ENCODE data around the gene CCDC80. TPM values are rescaled to one million over a fixed set of nuclear protein-coding genes. Genes with fewer than 3 reads are reported as not detected.

Gene CCDC80
- total and polyA plus RNA-seq, 9 of the 15 experiments (the other 6 are each of a cell fraction or from before 2014, with no cell fraction given) = 0.17 to 2.0 (median 1.1) TPM

DNA sequence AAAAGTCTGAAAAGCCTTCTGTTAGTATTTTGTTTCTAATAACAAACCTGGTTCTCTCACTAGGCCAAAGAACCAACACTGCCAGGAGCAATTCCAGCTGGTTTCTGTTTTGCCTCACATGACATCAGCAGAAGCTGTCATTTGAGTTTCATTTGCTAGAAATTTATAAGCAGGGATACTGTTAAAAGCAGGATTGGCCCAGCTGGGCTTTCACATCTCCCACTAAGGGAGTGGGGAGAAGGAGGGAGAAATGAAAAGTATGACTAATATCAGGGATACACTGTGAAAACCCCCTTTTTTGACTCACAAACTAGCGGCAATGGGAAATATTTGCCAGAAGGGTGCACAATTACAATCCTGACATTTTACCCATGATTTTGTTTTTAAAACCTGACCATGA, 5.3 kb downstream of the CCDC80 start:
- no peak for FAIRE-seq
- no peak for DNase-seq (ENCODE audit: extremely low read depth in 1 of 4, low spot score in 3 of 4)
- H3K4me2 ChIP-seq (ENCODE audit: insufficient read depth, low read length) = no peak overlapping the region
- H3K27me3 ChIP-seq (ENCODE audit: control insufficient read depth in 2 of 2, insufficient read depth in 2 of 2, low read length in 2 of 2) = peaks cover 0 to 7% of the 10 kb centered on the region in 2 experiments; a peak in 2 of 5 replicates
- no peak overlapping the region for H2AFZ ChIP-seq (ENCODE audit: low read depth, low read length)
- intact Hi-C loops (cut with micrococcal nuclease) (no loop called here), in situ Hi-C loops (cut with MboI) (loop anchor here (25.0 kb wide), 1 partner anchor 627 kb away; no protein-coding TSS in a partner anchor)
- H4K20me1 ChIP-seq (replicated peaks; ENCODE audit: control insufficient read depth, insufficient read depth, low read length) = no peaks in the 10 kb centered on the region
- ChIA-PET POLR2A (no interaction called here), CTCF (ENCODE audit: low intra/inter-chr PET ratio) (no interaction called here)
- no peaks in the 10 kb centered on the region for H3K9me3 ChIP-seq (replicated peaks; ENCODE audit: control insufficient read depth, insufficient read depth, low read depth, low read length)
- no peak overlapping the region for H3K9ac ChIP-seq (ENCODE audit: insufficient read depth in 1 of 2, low read depth in 2 of 2, low read length in 2 of 2)
- H3K4me3 ChIP-seq = no peak overlapping the region
- 0 out of 5 replicates have a peak, but pooled peaks cover 0 to 2% of the 10 kb centered on the region in 2 experiments for H3K4me1 ChIP-seq (replicated peaks in 1 of 2; ENCODE audit: control insufficient read depth in 2 of 2, insufficient read depth in 2 of 2, low read length in 2 of 2)
- no peak for ATAC-seq
- no peak overlapping the region for H3K27ac ChIP-seq (ENCODE audit: extremely low read depth, low read depth, low read length)
- TF ChIP-seq FIP1L1 (IDR thresholded peaks at IDR 0.05; ENCODE audit: low read depth, low read length, poor library complexity, severe bottlenecking) (no peak), GATAD2B (IDR thresholded peaks at IDR 0.05; ENCODE audit: borderline replicate concordance) (no peak), CREB3 (tag; conservative IDR thresholded peaks at IDR 0.05; ENCODE audit: low read depth) (no peak), ZNF253 (CRISPR knock-in tag; conservative IDR thresholded peaks at IDR 0.05) (no peak), ZNF184 (CRISPR knock-in tag; IDR thresholded peaks at IDR 0.05) (no peak)
- TF ChIP-seq, protein P1, sequence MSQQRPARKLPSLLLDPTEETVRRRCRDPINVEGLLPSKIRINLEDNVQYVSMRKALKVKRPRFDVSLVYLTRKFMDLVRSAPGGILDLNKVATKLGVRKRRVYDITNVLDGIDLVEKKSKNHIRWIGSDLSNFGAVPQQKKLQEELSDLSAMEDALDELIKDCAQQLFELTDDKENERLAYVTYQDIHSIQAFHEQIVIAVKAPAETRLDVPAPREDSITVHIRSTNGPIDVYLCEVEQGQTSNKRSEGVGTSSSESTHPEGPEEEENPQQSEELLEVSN (IDR thresholded peaks at IDR 0.05; ENCODE audit: borderline replicate concordance in 1 of 2, extremely low read depth in 1 of 2, insufficient read depth in 1 of 2, insufficient read length in 1 of 2, low read depth in 1 of 2, low read length in 1 of 2, poor library complexity in 1 of 2, severe bottlenecking in 1 of 2) = no peak
- no peaks in the 10 kb centered on the region for H3K79me2 ChIP-seq (ENCODE audit: control insufficient read depth, insufficient read depth, low read length)
- H3K9me1 ChIP-seq (ENCODE audit: control insufficient read depth, insufficient read depth, low read length) = no peaks in the 10 kb centered on the region
- BruUV-seq (replicated peaks) = no TSS peak
- H3K36me3 ChIP-seq (ENCODE audit: control insufficient read depth, insufficient read depth, low read length) = no peaks in the 10 kb centered on the region
- no CpG with 5 or more reads among the region's 1 CpG for WGBS (ENCODE audit: insufficient coverage, low coverage, missing lambda C conversion rate)

All from K562 (cell line).